Esophagus squamous epithelium (tissue), 5 donors: ENCODE results near the gene SERPINB3. TPM values are rescaled to one million over a fixed set of nuclear protein-coding genes. Genes with fewer than 3 reads are reported as not detected.

ENCODE experiments used
- DNase-seq: peaks from one replicate; lab custom pipeline; 2025; lab: John Stamatoyannopoulos, UW
- H3K27ac ChIP-seq, 4 donors: fragments of 200-600 bp; sonication (generic); one replicate each; pipeline ENCODE4 v1.5.1; 2016 to 2019; ENCODE audit warnings: mild to moderate bottlenecking in 1 of 4
- H3K27me3 ChIP-seq, 4 donors: fragments of 200-600 bp; sonication (generic); 1 replicate in 3 of 4; 2 replicates in 1 of 4; pipeline versions ENCODE4 v1.5.1 to v1.6.0; 2017 to 2021; ENCODE audit warnings: antibody characterized with exemption in 1 of 4
- H3K36me3 ChIP-seq, 3 donors: fragments of 200-600 bp; sonication (generic); one replicate each; pipeline ENCODE4 v1.5.1; 2016 to 2019
- H3K4me1 ChIP-seq, 3 donors: fragments of 200-600 bp; sonication (generic); one replicate each; pipeline ENCODE4 v1.5.1; 2017 to 2019
- H3K4me3 ChIP-seq, 4 donors: fragments of 200-600 bp; sonication (generic); 1 replicate in 3 of 4; 2 replicates in 1 of 4; pipeline ENCODE4 v1.5.1; 2016 to 2019; ENCODE audit warnings: mild to moderate bottlenecking in 2 of 4, moderate library complexity in 1 of 4
- H3K9me3 ChIP-seq, 3 donors: fragments of 200-600 bp; sonication (generic); one replicate each; pipeline ENCODE4 v1.5.1; 2016 to 2019
- POLR2A ChIP-seq, 4 donors: fragments of 450-650 bp; IDR thresholded peaks; one replicate each; pipeline ENCODE4 v1.6.1; 2017; ENCODE audit warnings: antibody characterized with exemption in 4 of 4, mild to moderate bottlenecking in 4 of 4, moderate library complexity in 3 of 4
- WGBS, 2 donors: methylation state at CpG; one replicate each; pipeline ENCODE4 v1.1.5; 2018; 5-methylcytosine and 5-hydroxymethylcytosine counted together
- intact Hi-C: fragments of 100-400 bp; cut with DNase I; formaldehyde crosslinking; loops from one replicate; pipeline ENCODE4 v1.15.0; 2022
- total RNA-seq, 4 donors: library from RNA; depleted of rRNA; stranded (reverse); fragments of >200 nt; gene quantifications; one replicate each; pipeline ENCODE4 v1.1.0, GENCODE V29; 2016
- TF ChIP-seq, protein P1 (sequence below), 6 experiments: fragments of 450-650 bp in 4 of 6; fragments of 200-600 bp in 2 of 6; sonication (generic) in 2 of 6; IDR thresholded peaks; one replicate each; pipeline ENCODE4 v1.5.1; 2016 to 2019; ENCODE audit warnings: antibody characterized with exemption in 6 of 6, mild to moderate bottlenecking in 4 of 6, moderate library complexity in 4 of 6
- donor health status: DM: yes; HTN: yes; CAD: no.

The SERPINB3 gene
- total RNA-seq, 4 donors from 2014 or later = 349 to 1,684 (median 789) TPM

DNA sequence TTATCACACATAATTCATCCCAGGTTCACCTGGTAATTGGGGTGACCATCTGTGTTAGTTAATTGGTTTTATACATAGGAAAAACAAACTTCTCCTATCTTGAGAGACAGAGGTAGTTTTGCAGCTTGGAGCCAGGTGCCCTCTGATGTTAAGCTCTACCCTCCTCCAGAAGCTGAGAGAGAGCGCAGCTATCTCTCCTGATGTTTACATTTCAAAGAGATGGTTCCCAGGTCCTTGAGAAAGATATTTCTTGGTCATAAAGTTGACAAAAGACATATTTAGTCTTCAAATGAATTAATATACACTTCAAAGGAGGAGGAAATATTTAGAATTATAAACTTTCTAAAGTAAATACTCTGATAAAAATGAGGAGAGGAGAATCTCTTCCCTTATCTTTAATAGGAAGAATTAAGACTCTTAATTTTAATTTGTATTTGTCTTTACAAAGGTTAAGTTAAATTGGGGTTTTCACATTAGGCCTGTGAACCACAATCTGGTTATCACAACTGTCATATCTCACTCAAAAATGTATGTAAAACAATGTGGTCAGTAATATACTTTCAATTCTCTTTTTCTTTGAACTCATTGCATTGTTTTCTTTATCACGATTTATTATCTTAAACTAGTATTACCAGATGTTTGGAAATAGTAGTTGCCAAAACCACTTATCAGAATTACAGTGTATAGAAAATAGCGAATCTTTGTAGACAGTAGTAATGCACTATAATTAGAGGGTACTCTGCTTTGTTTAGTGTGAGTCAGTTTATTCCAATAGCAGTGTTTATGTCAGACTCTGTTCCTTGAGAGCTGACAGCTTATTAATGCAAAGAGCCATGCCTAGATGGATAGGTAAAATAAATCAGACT, 44.4 kb downstream of the SERPINB3 start:
- H3K36me3 ChIP-seq = no peaks in the 10 kb centered on the region
- H3K9me3 ChIP-seq = no peaks in the 10 kb centered on the region

DNA sequence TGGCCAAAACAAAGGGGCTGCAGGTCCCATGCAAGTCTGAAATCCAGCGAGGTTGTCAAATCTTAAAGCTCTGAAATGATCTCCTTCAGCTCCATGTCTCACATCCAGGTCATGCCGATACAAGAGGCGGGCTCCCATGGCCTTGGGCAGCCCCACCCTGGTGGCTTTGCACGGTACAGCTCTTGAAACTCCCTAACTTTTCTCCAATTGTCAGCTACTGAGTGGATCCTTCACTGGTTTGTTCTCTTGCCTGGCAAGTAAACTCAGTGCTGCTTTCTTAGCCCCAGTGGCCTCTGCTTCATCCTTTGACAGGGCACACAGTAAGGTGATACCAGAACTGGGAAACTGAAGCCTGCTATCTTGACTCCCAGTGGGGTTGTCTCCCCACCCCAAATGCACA, 48.3 kb downstream of the SERPINB3 start:
- Histone ChIP-seq H3K9me3 (no peaks in the 10 kb centered on the region), H3K27ac (peak overlapping the region in 2 of 4 donors; percentile 40 to 54), H3K4me1 (peaks cover 0 to 20% (median 0%) of the 10 kb centered on the region in 3 donors), H3K36me3 (no peaks in the 10 kb centered on the region), H3K27me3 (no peaks in the 10 kb centered on the region), H3K4me3 (no peak overlapping the region)
- DNase-seq = no peak
- TF ChIP-seq, protein P1, sequence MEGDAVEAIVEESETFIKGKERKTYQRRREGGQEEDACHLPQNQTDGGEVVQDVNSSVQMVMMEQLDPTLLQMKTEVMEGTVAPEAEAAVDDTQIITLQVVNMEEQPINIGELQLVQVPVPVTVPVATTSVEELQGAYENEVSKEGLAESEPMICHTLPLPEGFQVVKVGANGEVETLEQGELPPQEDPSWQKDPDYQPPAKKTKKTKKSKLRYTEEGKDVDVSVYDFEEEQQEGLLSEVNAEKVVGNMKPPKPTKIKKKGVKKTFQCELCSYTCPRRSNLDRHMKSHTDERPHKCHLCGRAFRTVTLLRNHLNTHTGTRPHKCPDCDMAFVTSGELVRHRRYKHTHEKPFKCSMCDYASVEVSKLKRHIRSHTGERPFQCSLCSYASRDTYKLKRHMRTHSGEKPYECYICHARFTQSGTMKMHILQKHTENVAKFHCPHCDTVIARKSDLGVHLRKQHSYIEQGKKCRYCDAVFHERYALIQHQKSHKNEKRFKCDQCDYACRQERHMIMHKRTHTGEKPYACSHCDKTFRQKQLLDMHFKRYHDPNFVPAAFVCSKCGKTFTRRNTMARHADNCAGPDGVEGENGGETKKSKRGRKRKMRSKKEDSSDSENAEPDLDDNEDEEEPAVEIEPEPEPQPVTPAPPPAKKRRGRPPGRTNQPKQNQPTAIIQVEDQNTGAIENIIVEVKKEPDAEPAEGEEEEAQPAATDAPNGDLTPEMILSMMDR (IDR thresholded peaks at IDR 0.05) = peak in 1 of 6 experiments; percentile 14
- no peak for TF ChIP-seq POLR2A (IDR thresholded peaks at IDR 0.05)
- intact Hi-C loops = no loop called here
- 70 to 85% methylated on average over 4 of the region's 4 CpGs for WGBS, 2 donors

More for the DNA sequence above, 44.4 kb downstream of the SERPINB3 start:
- no peak for TF ChIP-seq POLR2A (IDR thresholded peaks at IDR 0.05)
- TF ChIP-seq, protein P1 (IDR thresholded peaks at IDR 0.05) = no peak
- Histone ChIP-seq H3K27ac (no peak overlapping the region), H3K4me3 (no peak overlapping the region), H3K27me3 (no peaks in the 10 kb centered on the region), H3K4me1 (peaks cover 0 to 20% (median 0%) of the 10 kb centered on the region in 3 donors)
- no peak for DNase-seq
- 33 to 35% methylated on average over 3 of the region's 3 CpGs for WGBS, 2 donors
- intact Hi-C loops = no loop called here

DNA sequence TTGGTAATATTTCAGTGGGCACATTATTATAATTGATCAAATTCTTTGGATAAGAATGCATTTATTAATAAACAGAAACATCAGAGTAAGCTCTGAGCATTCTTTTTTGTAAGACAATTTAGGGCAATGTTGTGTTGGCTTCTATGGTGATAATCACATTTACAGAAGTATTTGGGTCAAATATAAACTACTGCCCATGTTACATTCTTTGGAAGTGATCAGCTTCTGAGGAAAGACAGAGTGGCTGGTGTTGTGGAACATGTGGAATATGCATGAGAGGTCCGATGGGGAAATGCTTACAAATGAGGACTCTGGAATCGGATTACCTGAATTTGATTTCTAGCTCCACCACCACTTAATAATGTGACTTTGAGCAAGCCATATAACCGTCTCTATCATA, 55.2 kb downstream of the SERPINB3 start:
- Histone ChIP-seq H3K27me3 (no peaks in the 10 kb centered on the region), H3K36me3 (no peaks in the 10 kb centered on the region), H3K9me3 (no peaks in the 10 kb centered on the region), H3K4me1 (peaks cover 0 to 31% (median 0%) of the 10 kb centered on the region in 3 donors), H3K27ac (no peak overlapping the region), H3K4me3 (no peak overlapping the region)
- intact Hi-C loops = no loop called here
- TF ChIP-seq POLR2A (IDR thresholded peaks at IDR 0.05) = no peak
- TF ChIP-seq, protein P1 (IDR thresholded peaks at IDR 0.05) = no peak
- WGBS, 2 donors = 80 to 86% methylated on average over 3 of the region's 3 CpGs
- DNase-seq = no peak

Other genes starting within 250 kb of the SERPINB3 start
- gene VPS4B, start 239.4 kb downstream of the SERPINB3 start, total RNA-seq = 10 to 100 TPM; 68.5 to 92.1 (median 76.5) TPM
- gene SERPINB5, start 184.9 kb downstream of the SERPINB3 start, total RNA-seq = 100 to 1,000 TPM; 204 to 363 (median 268) TPM
- 10 to 100 TPM in 1 of 4 donors, 1 to 10 TPM in 1, under 1 TPM in 1, not detected in 1; 0.76 to 13.2 (median 1.5) TPM for gene SERPINB12, start 119.5 kb downstream of the SERPINB3 start, total RNA-seq
- 100 to 1,000 TPM; 168 to 354 (median 201) TPM for gene SERPINB13, start 74.5 kb downstream of the SERPINB3 start, total RNA-seq
- 100 to 1,000 TPM in 3 of 4 donors, 10 to 100 TPM in 1; 24.4 to 543 (median 216) TPM for gene SERPINB4, start 17.6 kb downstream of the SERPINB3 start, total RNA-seq
- 10 to 100 TPM in 3 of 4 donors, 1 to 10 TPM in 1; 2.1 to 85.9 (median 13.7) TPM for gene SERPINB11, start 41.1 kb upstream of the SERPINB3 start, total RNA-seq
- 1 to 10 TPM in 2 of 4 donors, under 1 TPM in 1, not detected in 1; 0.21 to 1.6 (median 1.1) TPM for gene SERPINB7, start 113.5 kb upstream of the SERPINB3 start, total RNA-seq
- 100 to 1,000 TPM; 138 to 309 (median 189) TPM for gene SERPINB2, start 225.8 kb upstream of the SERPINB3 start, total RNA-seq
- gene SERPINB10, start 246.1 kb upstream of the SERPINB3 start, total RNA-seq = 1 to 10 TPM in 2 of 4 donors, under 1 TPM in 1, not detected in 1; 0.26 to 8.4 (median 1.4) TPM